H9 (cell line): ENCODE data around the gene HCST. TPM values are rescaled to one million over a fixed set of nuclear protein-coding genes. Genes with fewer than 3 reads are reported as not detected.

Experiments
- DNase-seq: peaks from one replicate; pipeline ENCODE4 v3.0.0-alpha.2; 2017
- H2AFZ ChIP-seq: one replicate; pipeline ENCODE4 v1.6.1; 2013; ENCODE audit warnings: mild to moderate bottlenecking, low read length, control low read depth, moderate library complexity
- H2AK5ac ChIP-seq: 2 replicates; pipeline ENCODE4 v1.6.1; 2013; ENCODE audit warnings: low read length, control low read depth, mixed read lengths; ENCODE audit not compliant: insufficient read length
- H2BK120ac ChIP-seq: one replicate; pipeline ENCODE4 v1.6.1; 2013; ENCODE audit warnings: low read depth, mild to moderate bottlenecking, low read length, control low read depth, inconsistent platforms; ENCODE audit not compliant: poor library complexity, severe bottlenecking
- H2BK12ac ChIP-seq: 2 replicates; pipeline ENCODE4 v1.6.1; 2013; ENCODE audit warnings: low read length, control low read depth, mixed read lengths, low read depth; ENCODE audit not compliant: insufficient read length
- H2BK15ac ChIP-seq: 2 replicates; pipeline ENCODE4 v1.6.1; 2013; ENCODE audit warnings: low read depth, low read length, control low read depth
- H2BK20ac ChIP-seq: one replicate; pipeline ENCODE4 v1.6.1; 2013; ENCODE audit warnings: low read depth, mild to moderate bottlenecking, low read length, control low read depth, inconsistent platforms; ENCODE audit not compliant: poor library complexity, severe bottlenecking
- H2BK5ac ChIP-seq: 2 replicates; pipeline ENCODE4 v1.6.1; 2013; ENCODE audit warnings: low read length, control low read depth, mixed read lengths; ENCODE audit not compliant: insufficient read length
- H3K14ac ChIP-seq: 2 replicates; pipeline ENCODE4 v1.6.1; 2013; ENCODE audit warnings: low read length, control low read depth; ENCODE audit not compliant: insufficient read depth
- H3K18ac ChIP-seq: 2 replicates; pipeline ENCODE4 v1.6.1; 2013; ENCODE audit warnings: low read depth, mild to moderate bottlenecking, mixed read lengths, low read length, control low read depth; ENCODE audit not compliant: insufficient read length
- H3K23ac ChIP-seq: 2 replicates; pipeline ENCODE4 v1.6.1; 2013; ENCODE audit warnings: low read length, control low read depth, mixed read lengths, low read depth; ENCODE audit not compliant: insufficient read length
- H3K23me2 ChIP-seq: 2 replicates; pipeline ENCODE4 v1.6.1; 2013; ENCODE audit warnings: low read depth, mild to moderate bottlenecking, mixed read lengths, low read length, control low read depth; ENCODE audit not compliant: insufficient read length, poor library complexity, severe bottlenecking
- H3K27ac ChIP-seq: 2 replicates; pipeline ENCODE4 v1.5.1; 2013; ENCODE audit warnings: low read length, control low read depth, mixed read lengths, low read depth; ENCODE audit not compliant: insufficient read length
- H3K27me3 ChIP-seq: 2 replicates; pipeline ENCODE4 v1.6.1; 2013; ENCODE audit warnings: low read length, control low read depth, inconsistent platforms; ENCODE audit not compliant: insufficient read depth
- H3K4ac ChIP-seq: 2 replicates; pipeline ENCODE4 v1.6.1; 2013; ENCODE audit warnings: low read depth, mild to moderate bottlenecking, control low read depth, inconsistent platforms, low read length, moderate library complexity
- H3K4me1 ChIP-seq: 2 replicates; pipeline ENCODE4 v1.6.1; 2013; ENCODE audit warnings: low read length, control low read depth, inconsistent platforms; ENCODE audit not compliant: insufficient read depth
- H3K4me2 ChIP-seq: 2 replicates; pipeline ENCODE4 v1.6.1; 2013; ENCODE audit warnings: low read length, control low read depth, mixed read lengths; ENCODE audit not compliant: insufficient read length, insufficient read depth
- H3K56ac ChIP-seq: 2 replicates; pipeline ENCODE4 v1.6.1; 2013; ENCODE audit warnings: low read depth, mild to moderate bottlenecking, mixed read lengths, low read length, control low read depth; ENCODE audit not compliant: insufficient read length
- H3K79me1 ChIP-seq: 2 replicates; pipeline ENCODE4 v1.6.1; 2013; ENCODE audit warnings: low read depth, mild to moderate bottlenecking, moderate library complexity, low read length, control low read depth, inconsistent platforms; ENCODE audit not compliant: insufficient read depth, poor library complexity, severe bottlenecking
- H3K79me2 ChIP-seq: 2 replicates; pipeline ENCODE4 v1.6.1; 2013; ENCODE audit warnings: low read length, control low read depth, inconsistent platforms; ENCODE audit not compliant: insufficient read depth
- H3K9ac ChIP-seq: 2 replicates; pipeline ENCODE4 v1.6.1; 2013; ENCODE audit warnings: low read length, control low read depth, mixed read lengths; ENCODE audit not compliant: insufficient read length; ENCODE audit errors: extremely low read depth
- H3K9me3 ChIP-seq: one replicate; pipeline ENCODE4 v1.6.1; 2013; ENCODE audit warnings: low read depth, low read length, inconsistent platforms; ENCODE audit not compliant: control insufficient read depth
- H3T11ph ChIP-seq: one replicate; pipeline ENCODE4 v1.6.1; 2013; ENCODE audit warnings: mild to moderate bottlenecking, low read length, control low read depth, inconsistent platforms
- H4K20me1 ChIP-seq: one replicate; pipeline ENCODE4 v1.6.1; 2013; ENCODE audit not compliant: control insufficient read depth, insufficient read length, insufficient read depth
- H4K5ac ChIP-seq: 2 replicates; pipeline ENCODE4 v1.6.1; 2013; ENCODE audit warnings: low read depth, mild to moderate bottlenecking, mixed read lengths, low read length, control low read depth; ENCODE audit not compliant: insufficient read length
- H4K8ac ChIP-seq: replicated peaks from 2 replicates; pipeline ENCODE4 v1.6.1; 2013; ENCODE audit warnings: low read length, control low read depth, mixed read lengths, low read depth; ENCODE audit not compliant: insufficient read length
- H4K91ac ChIP-seq: 2 replicates; pipeline ENCODE4 v1.6.1; 2013; ENCODE audit warnings: low read depth, mild to moderate bottlenecking, moderate library complexity, mixed read lengths, low read length, control low read depth; ENCODE audit not compliant: insufficient read length
- H3K27ac Mint-ChIP-seq, 3 experiments: 2 replicates in 2 of 3; 3 replicates in 1 of 3; pipeline ENCODE4 v1.8.0; 2020 to 2021; ENCODE audit warnings: mixed read lengths in 3 of 3, mild to moderate bottlenecking in 1 of 3, moderate library complexity in 1 of 3
- H3K27me3 Mint-ChIP-seq: 2 replicates; pipeline ENCODE4 v1.8.0; 2021; ENCODE audit warnings: low read depth, mild to moderate bottlenecking, moderate library complexity, mixed read lengths
- H3K36me3 Mint-ChIP-seq, 3 experiments: 2 replicates in 2 of 3; 3 replicates in 1 of 3; pipeline ENCODE4 v1.8.0; 2020 to 2021; ENCODE audit warnings: low read depth in 3 of 3, mixed read lengths in 3 of 3; ENCODE audit not compliant: insufficient read depth in 1 of 3
- H3K4me1 Mint-ChIP-seq, 2 experiments: 2 replicates each; pipeline ENCODE4 v1.8.0; 2020; ENCODE audit warnings: mixed read lengths in 2 of 2
- H3K4me3 Mint-ChIP-seq, 2 experiments: 2 replicates in 1 of 2; 3 replicates in 1 of 2; pipeline ENCODE4 v1.8.0; 2020 to 2021; ENCODE audit warnings: mild to moderate bottlenecking in 2 of 2, mixed read lengths in 2 of 2, moderate library complexity in 1 of 2
- H3K9me3 Mint-ChIP-seq, 2 experiments: 2 replicates in 1 of 2; 3 replicates in 1 of 2; pipeline ENCODE4 v1.8.0; 2020; ENCODE audit warnings: mild to moderate bottlenecking in 2 of 2, mixed read lengths in 2 of 2, moderate library complexity in 1 of 2
- WGBS: extraction: QIAGEN DNeasy Blood & Tissue Kit; methylation state at CpG from one replicate; pipeline ENCODE4 v1.1.7; 2013; ENCODE audit warnings: missing lambda C conversion rate, low lambda C conversion rate, mixed read lengths; ENCODE audit not compliant: insufficient read length; ENCODE audit errors: extremely low coverage; 5-methylcytosine and 5-hydroxymethylcytosine counted together
- total RNA-seq: library from RNA; stranded (reverse); gene quantifications from 2 replicates; pipeline ENCODE4 v1.2.1, GENCODE V29; 2021
- TF ChIP-seq, protein P1 (sequence below): fragments of 200-600 bp; sonication (generic); conservative IDR thresholded peaks from 3 replicates; pipeline ENCODE4 v1.8.0; 2021; ENCODE audit warnings: antibody characterized with exemption, mild to moderate bottlenecking

Gene HCST
- total RNA-seq, 1 experiment from 2014 or later, result 0.68 TPM

DNA sequence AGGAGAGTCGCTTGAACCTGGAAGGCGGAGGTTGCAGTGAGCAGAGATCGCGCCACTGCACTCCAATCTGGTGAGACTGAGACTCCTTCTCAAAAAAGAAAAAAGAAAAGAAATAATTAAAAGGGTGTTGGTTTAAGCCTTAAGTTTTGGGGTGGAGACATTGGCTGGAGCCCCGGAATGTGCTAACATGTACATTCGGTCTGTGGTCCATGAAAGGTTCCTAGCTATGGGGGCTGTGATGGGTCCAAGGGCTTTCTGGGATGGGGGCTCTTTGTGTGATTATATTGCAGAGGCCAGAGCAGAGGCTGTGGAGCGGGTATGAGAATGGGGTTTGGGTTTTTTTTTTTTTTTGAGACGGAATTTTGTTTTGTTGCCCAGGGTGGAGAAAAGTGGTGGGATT is 16.4 kb upstream of the HCST start:
- Histone ChIP-seq H2BK12ac (no peak overlapping the region), H3K23me2 (no peaks in the 10 kb centered on the region), H3K27ac (no peak overlapping the region), H4K5ac (no peak overlapping the region), H2BK120ac (no peak overlapping the region), H3K79me2 (no peaks in the 10 kb centered on the region), H3K56ac (no peak overlapping the region), H4K20me1 (no peaks in the 10 kb centered on the region), H2BK15ac (no peak overlapping the region), H4K91ac (no peak overlapping the region), H3K4me1 (no peaks in the 10 kb centered on the region), H3K4me2 (no peak overlapping the region), H3K14ac (no peak overlapping the region), H4K8ac (no peak overlapping the region), H3K4ac (no peak overlapping the region), H3K27me3 (no peaks in the 10 kb centered on the region), H3T11ph (no peak overlapping the region), H3K23ac (no peak overlapping the region), H2BK20ac (no peak overlapping the region), H2AK5ac (no peak overlapping the region), H2BK5ac (no peak overlapping the region), H3K9ac (no peak overlapping the region), H3K79me1 (no peaks in the 10 kb centered on the region), H3K9me3 (no peaks in the 10 kb centered on the region), H2AFZ (no peak overlapping the region), H3K18ac (no peak overlapping the region)
- Mint-ChIP-seq H3K27ac (no peak overlapping the region), H3K4me1 (no peaks in the 10 kb centered on the region), H3K27me3 (no peaks in the 10 kb centered on the region; the same call in none of the 2 replicates), H3K4me3 (no peak overlapping the region), H3K9me3 (no peaks in the 10 kb centered on the region), H3K36me3 (peaks cover 28 to 47% (median 41%) of the 10 kb centered on the region in 3 experiments)
- WGBS, result no CpG with 5 or more reads among the region's 8 CpGs
- no peak for DNase-seq
- TF ChIP-seq, protein P1, sequence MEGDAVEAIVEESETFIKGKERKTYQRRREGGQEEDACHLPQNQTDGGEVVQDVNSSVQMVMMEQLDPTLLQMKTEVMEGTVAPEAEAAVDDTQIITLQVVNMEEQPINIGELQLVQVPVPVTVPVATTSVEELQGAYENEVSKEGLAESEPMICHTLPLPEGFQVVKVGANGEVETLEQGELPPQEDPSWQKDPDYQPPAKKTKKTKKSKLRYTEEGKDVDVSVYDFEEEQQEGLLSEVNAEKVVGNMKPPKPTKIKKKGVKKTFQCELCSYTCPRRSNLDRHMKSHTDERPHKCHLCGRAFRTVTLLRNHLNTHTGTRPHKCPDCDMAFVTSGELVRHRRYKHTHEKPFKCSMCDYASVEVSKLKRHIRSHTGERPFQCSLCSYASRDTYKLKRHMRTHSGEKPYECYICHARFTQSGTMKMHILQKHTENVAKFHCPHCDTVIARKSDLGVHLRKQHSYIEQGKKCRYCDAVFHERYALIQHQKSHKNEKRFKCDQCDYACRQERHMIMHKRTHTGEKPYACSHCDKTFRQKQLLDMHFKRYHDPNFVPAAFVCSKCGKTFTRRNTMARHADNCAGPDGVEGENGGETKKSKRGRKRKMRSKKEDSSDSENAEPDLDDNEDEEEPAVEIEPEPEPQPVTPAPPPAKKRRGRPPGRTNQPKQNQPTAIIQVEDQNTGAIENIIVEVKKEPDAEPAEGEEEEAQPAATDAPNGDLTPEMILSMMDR, result no peak
